PC-9 (cell line): ENCODE results near the gene KRT78. TPM values are rescaled to one million over a fixed set of nuclear protein-coding genes. Genes with fewer than 3 reads are reported as not detected.

Source experiments
- BruUV-seq: library from RNA; stranded (reverse); fragments of 400-500 nt; replicated peaks from 2 replicates; lab custom pipeline; 2021; lab: Mats Ljungman, UMichigan
- CTCF ChIA-PET: fragments of 300-600 bp; sonication (Branson Sonifier 250); formaldehyde crosslinking; loops from one replicate; lab custom pipeline; 2022; ENCODE audit warnings: antibody characterized with exemption; lab: Charles Lee
- POLR2A ChIA-PET: fragments of 300-600 bp; sonication (Branson Sonifier 250); formaldehyde crosslinking; loops from one replicate; lab custom pipeline; 2022; ENCODE audit warnings: antibody characterized with exemption; ENCODE audit not compliant: unreplicated experiment; lab: Charles Lee
- DNase-seq, 2 experiments: peaks; one replicate each; pipeline versions ENCODE4 v3.0.0 to v3.0.0-alpha.2; 2015 to 2022; ENCODE audit warnings: mixed read lengths in 1 of 2
- H2AFZ ChIP-seq: fragments of 200-600 bp; sonication (generic); 2 replicates; pipeline ENCODE4 v1.8.1; 2017; ENCODE audit warnings: antibody characterized with exemption
- H3F3A ChIP-seq: fragments of 200-600 bp; sonication (generic); 2 replicates; pipeline ENCODE4 v1.8.1; 2017; ENCODE audit warnings: antibody characterized with exemption, mild to moderate bottlenecking, low read depth; ENCODE audit not compliant: insufficient read depth
- H3K27ac ChIP-seq: fragments of 200-600 bp; sonication (generic); 2 replicates; pipeline ENCODE4 v1.6.1; 2016; ENCODE audit warnings: mixed run types
- H3K27me3 ChIP-seq: fragments of 200-600 bp; sonication (generic); 2 replicates; pipeline ENCODE4 v1.6.1; 2016; ENCODE audit warnings: low read depth, mixed run types; ENCODE audit not compliant: insufficient read depth
- H3K36me3 ChIP-seq: fragments of 200-600 bp; sonication (generic); 2 replicates; pipeline ENCODE4 v1.6.1; 2016; ENCODE audit warnings: low read depth, mixed run types
- H3K4me1 ChIP-seq: fragments of 200-600 bp; sonication (generic); replicated peaks from 2 replicates; pipeline ENCODE4 v1.6.1; 2016; ENCODE audit warnings: mixed run types; ENCODE audit not compliant: insufficient read depth
- H3K4me2 ChIP-seq: fragments of 200-600 bp; sonication (generic); 2 replicates; pipeline ENCODE4 v1.6.1; 2017; ENCODE audit warnings: mixed run types
- H3K4me3 ChIP-seq: fragments of 200-600 bp; sonication (generic); 2 replicates; pipeline ENCODE4 v1.6.1; 2016; ENCODE audit warnings: mixed run types
- H3K79me2 ChIP-seq: fragments of 200-600 bp; sonication (generic); 2 replicates; pipeline ENCODE4 v1.6.1; 2017; ENCODE audit warnings: low read depth, mixed run types
- H3K9me2 ChIP-seq: fragments of 200-600 bp; sonication (generic); 2 replicates; pipeline ENCODE4 v1.8.1; 2017; ENCODE audit warnings: mild to moderate bottlenecking; ENCODE audit not compliant: insufficient read depth
- H3K9me3 ChIP-seq: fragments of 200-600 bp; sonication (generic); 2 replicates; pipeline ENCODE4 v1.8.1; 2016; ENCODE audit warnings: low read depth; ENCODE audit not compliant: insufficient read depth
- H4K20me1 ChIP-seq: fragments of 200-600 bp; sonication (generic); 2 replicates; pipeline ENCODE4 v1.8.1; 2017; ENCODE audit not compliant: insufficient read depth
- CTCF ChIP-seq: fragments of 200-600 bp; sonication (generic); conservative IDR thresholded peaks from 2 replicates; pipeline ENCODE4 v1.6.1; 2017; ENCODE audit warnings: mixed run types, antibody characterized with exemption, mild to moderate bottlenecking, moderate library complexity
- EZH2 ChIP-seq: fragments of 200-600 bp; sonication (generic); IDR thresholded peaks from 2 replicates; pipeline ENCODE4 v1.8.0; 2017; ENCODE audit warnings: antibody characterized with exemption, low read depth
- intact Hi-C: fragments of 100-400 bp; cut with micrococcal nuclease; formaldehyde crosslinking; loops from one replicate; pipeline ENCODE4 v1.10.0; 2022; ENCODE audit not compliant: unreplicated experiment
- total RNA-seq: library from RNA; stranded (reverse); gene quantifications from 2 replicates; pipeline ENCODE4 v1.2.3, GENCODE V29; 2021

Gene KRT78
- total RNA-seq, 1 experiment from 2014 or later, result 1.5 TPM

GRCh38 chr12:52836042-52836466, 12.7 kb downstream of the KRT78 start:
- H3K27ac ChIP-seq, result no peak overlapping the region

GRCh38 chr12:52835271-52836041, 13.3 kb downstream of the KRT78 start:
- DNase-seq, result no peak
- POLR2A ChIA-PET, result no interaction called here

More at GRCh38 chr12:52836042-52836466, 12.7 kb downstream of the KRT78 start:
- H4K20me1 ChIP-seq, result no peaks in the 10 kb centered on the region
- H3K4me3 ChIP-seq, result no peak overlapping the region
- H3F3A ChIP-seq, result no peaks in the 10 kb centered on the region
- no peaks in the 10 kb centered on the region for H3K79me2 ChIP-seq
- DNase-seq, result no peak
- BruUV-seq, result no TSS peak
- no peaks in the 10 kb centered on the region for H3K9me2 ChIP-seq
- no peaks in the 10 kb centered on the region for H3K9me3 ChIP-seq
- H3K27me3 ChIP-seq, result no peaks in the 10 kb centered on the region
- POLR2A ChIA-PET, result no interaction called here
- H3K4me1 ChIP-seq, result peaks cover 16% of the 10 kb centered on the region
- H2AFZ ChIP-seq, result no peak overlapping the region
- TF ChIP-seq EZH2 (no peak), CTCF (no peak)
- H3K4me2 ChIP-seq, result no peak overlapping the region
- CTCF ChIA-PET, result no interaction called here
- intact Hi-C loops, result no loop called here
- H3K36me3 ChIP-seq, result no peaks in the 10 kb centered on the region

GRCh38 chr12:52834727-52835001, 14.1 kb downstream of the KRT78 start:
- Histone ChIP-seq H3K79me2 (no peaks in the 10 kb centered on the region), H3K4me2 (no peak overlapping the region), H3F3A (no peaks in the 10 kb centered on the region), H3K27ac (no peak overlapping the region), H3K4me3 (no peak overlapping the region), H3K4me1 (peaks cover 16% of the 10 kb centered on the region), H2AFZ (no peak overlapping the region), H3K9me3 (no peaks in the 10 kb centered on the region), H4K20me1 (no peaks in the 10 kb centered on the region), H3K9me2 (no peaks in the 10 kb centered on the region), H3K27me3 (no peaks in the 10 kb centered on the region), H3K36me3 (no peaks in the 10 kb centered on the region)
- intact Hi-C loops, result no loop called here
- DNase-seq, result no peak
- no TSS peak for BruUV-seq
- TF ChIP-seq EZH2, result no peak
- TF ChIP-seq CTCF, result no peak
- CTCF ChIA-PET, result no interaction called here
- POLR2A ChIA-PET, result no interaction called here

More at GRCh38 chr12:52835271-52836041, 13.3 kb downstream of the KRT78 start:
- intact Hi-C loops, result no loop called here
- CTCF ChIA-PET, result no interaction called here
- Histone ChIP-seq H3K27ac (no peak overlapping the region), H3K4me2 (no peak overlapping the region), H3K9me3 (no peaks in the 10 kb centered on the region), H3K27me3 (no peaks in the 10 kb centered on the region), H4K20me1 (no peaks in the 10 kb centered on the region), H3K79me2 (no peaks in the 10 kb centered on the region), H3K4me1 (peaks cover 16% of the 10 kb centered on the region), H2AFZ (no peak overlapping the region), H3K36me3 (no peaks in the 10 kb centered on the region), H3K9me2 (no peaks in the 10 kb centered on the region), H3K4me3 (no peak overlapping the region), H3F3A (no peaks in the 10 kb centered on the region)
- BruUV-seq, result no TSS peak
- TF ChIP-seq CTCF, result no peak
- no peak for TF ChIP-seq EZH2
